ENCODE measurements around the gene AGAP2.

- TF ChIP-seq POLR2AphosphoS5 (IDR thresholded peaks at IDR 0.05) (no peak), CTCF (IDR thresholded peaks at IDR 0.05) (no peak)
Measured at GRCh38 chr12:57729321-57729844, 9.2 kb downstream of the AGAP2 start.

Data from esophagus muscularis mucosa (tissue), 3 donors.